Glutamatergic neuron (in vitro differentiated cells): Measurements from ENCODE around the gene RUFY4. TPM values are rescaled to one million over a fixed set of nuclear protein-coding genes. Genes with fewer than 3 reads are reported as not detected.
"Not testable (repeated sequence)": the region's sequence is repeated elsewhere in the genome, so short reads cannot be mapped to it uniquely, and the experiment has no call there.

Experiments
- DNase-seq: peaks from one replicate; pipeline ENCODE4 v3.0.0; 2022
- H3K27ac Mint-ChIP-seq: one replicate; pipeline ENCODE4 v1.8.0; 2020; ENCODE audit warnings: mild to moderate bottlenecking, mixed read lengths, inconsistent platforms; ENCODE audit not compliant: unreplicated experiment
- H3K27me3 Mint-ChIP-seq: one replicate; pipeline ENCODE4 v1.8.0; 2020; ENCODE audit warnings: mild to moderate bottlenecking, moderate library complexity, mixed read lengths, inconsistent platforms; ENCODE audit not compliant: unreplicated experiment
- H3K36me3 Mint-ChIP-seq: one replicate; pipeline ENCODE4 v1.8.0; 2020; ENCODE audit warnings: mild to moderate bottlenecking, mixed read lengths, inconsistent platforms; ENCODE audit not compliant: unreplicated experiment
- H3K4me1 Mint-ChIP-seq: one replicate; pipeline ENCODE4 v1.8.0; 2020; ENCODE audit warnings: mild to moderate bottlenecking, low read depth, mixed read lengths, inconsistent platforms; ENCODE audit not compliant: unreplicated experiment
- H3K4me3 Mint-ChIP-seq: one replicate; pipeline ENCODE4 v1.8.0; 2020; ENCODE audit warnings: mild to moderate bottlenecking, mixed read lengths, inconsistent platforms; ENCODE audit not compliant: unreplicated experiment
- H3K9me3 Mint-ChIP-seq: one replicate; pipeline ENCODE4 v1.8.0; 2020; ENCODE audit warnings: mild to moderate bottlenecking, moderate library complexity, mixed read lengths, inconsistent platforms; ENCODE audit not compliant: unreplicated experiment
- long read RNA-seq: library from polyadenylated mRNA; unstranded; transcript quantifications from one replicate; pipeline ENCODE4 v2.0.0, GENCODE V29; 2020; ENCODE audit not compliant: unreplicated experiment
- total RNA-seq: library from RNA; stranded (reverse); fragmentation: NEBNext Ultra II Directional; extraction: Animal tissue kit (Norgen Biotek cat#: 25700); gene quantifications from one replicate; pipeline ENCODE4 v1.2.1, GENCODE V29; 2021; ENCODE audit not compliant: unreplicated experiment
- TF ChIP-seq, protein P1 (sequence below): fragments of 200-600 bp; sonication (generic); IDR thresholded peaks from one replicate; pipeline ENCODE4 v1.5.0; 2021; ENCODE audit not compliant: partially characterized antibody, unreplicated experiment

RUFY4 gene, protein sequence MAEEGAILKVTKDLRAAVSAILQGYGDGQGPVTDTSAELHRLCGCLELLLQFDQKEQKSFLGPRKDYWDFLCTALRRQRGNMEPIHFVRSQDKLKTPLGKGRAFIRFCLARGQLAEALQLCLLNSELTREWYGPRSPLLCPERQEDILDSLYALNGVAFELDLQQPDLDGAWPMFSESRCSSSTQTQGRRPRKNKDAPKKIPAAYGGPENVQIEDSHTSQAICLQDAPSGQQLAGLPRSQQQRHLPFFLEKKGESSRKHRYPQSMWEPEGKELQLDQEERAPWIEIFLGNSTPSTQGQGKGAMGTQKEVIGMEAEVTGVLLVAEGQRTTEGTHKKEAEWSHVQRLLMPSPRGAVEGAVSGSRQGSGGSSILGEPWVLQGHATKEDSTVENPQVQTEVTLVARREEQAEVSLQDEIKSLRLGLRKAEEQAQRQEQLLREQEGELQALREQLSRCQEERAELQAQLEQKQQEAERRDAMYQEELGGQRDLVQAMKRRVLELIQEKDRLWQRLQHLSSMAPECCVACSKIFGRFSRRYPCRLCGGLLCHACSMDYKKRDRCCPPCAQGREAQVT
- total RNA-seq: not detected
- long read RNA-seq: 0 reads

DNA sequence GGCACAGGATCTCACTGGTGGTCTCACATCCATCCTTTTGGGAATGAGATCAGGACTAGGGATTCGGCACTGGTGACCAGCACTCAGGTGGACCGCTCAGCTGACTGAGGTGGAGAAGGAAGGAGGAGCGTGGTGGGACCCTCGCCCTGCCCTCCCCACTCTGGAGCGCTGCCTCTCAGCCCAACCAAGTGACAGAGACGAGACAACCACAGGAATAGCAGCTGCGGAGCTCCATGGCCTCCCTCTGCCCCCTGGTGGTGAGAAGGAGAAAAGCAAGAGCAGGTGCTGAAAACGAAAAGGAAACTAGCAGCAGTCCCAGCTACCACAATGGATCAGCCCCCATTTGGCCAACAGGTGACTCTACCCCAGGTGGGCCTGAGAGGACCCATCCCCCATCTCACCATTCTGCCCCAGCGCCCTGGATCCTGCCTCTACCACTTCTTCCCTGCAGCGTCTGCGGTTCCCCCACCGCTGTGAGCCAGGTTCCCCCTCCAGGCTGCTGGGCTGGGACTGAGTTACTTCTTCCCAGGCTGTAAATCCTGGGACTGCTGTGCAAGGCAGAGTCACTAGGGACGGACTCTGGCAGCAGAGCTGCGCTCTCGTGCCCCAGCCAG, at the start of gene RUFY4:
Gene RUFY4, plus strand, starts transcription at position 533 of the 614 bp plus-strand sequence. CDS start 1,353 bp downstream, outside the sequence.
- H3K36me3 Mint-ChIP-seq, H3K4me1 Mint-ChIP-seq, H3K4me3 Mint-ChIP-seq, H3K27ac Mint-ChIP-seq, H3K9me3 Mint-ChIP-seq: not testable (repeated sequence)
- peaks cover 14% of the 10 kb centered on the region for H3K27me3 Mint-ChIP-seq
- TF ChIP-seq, protein P1, sequence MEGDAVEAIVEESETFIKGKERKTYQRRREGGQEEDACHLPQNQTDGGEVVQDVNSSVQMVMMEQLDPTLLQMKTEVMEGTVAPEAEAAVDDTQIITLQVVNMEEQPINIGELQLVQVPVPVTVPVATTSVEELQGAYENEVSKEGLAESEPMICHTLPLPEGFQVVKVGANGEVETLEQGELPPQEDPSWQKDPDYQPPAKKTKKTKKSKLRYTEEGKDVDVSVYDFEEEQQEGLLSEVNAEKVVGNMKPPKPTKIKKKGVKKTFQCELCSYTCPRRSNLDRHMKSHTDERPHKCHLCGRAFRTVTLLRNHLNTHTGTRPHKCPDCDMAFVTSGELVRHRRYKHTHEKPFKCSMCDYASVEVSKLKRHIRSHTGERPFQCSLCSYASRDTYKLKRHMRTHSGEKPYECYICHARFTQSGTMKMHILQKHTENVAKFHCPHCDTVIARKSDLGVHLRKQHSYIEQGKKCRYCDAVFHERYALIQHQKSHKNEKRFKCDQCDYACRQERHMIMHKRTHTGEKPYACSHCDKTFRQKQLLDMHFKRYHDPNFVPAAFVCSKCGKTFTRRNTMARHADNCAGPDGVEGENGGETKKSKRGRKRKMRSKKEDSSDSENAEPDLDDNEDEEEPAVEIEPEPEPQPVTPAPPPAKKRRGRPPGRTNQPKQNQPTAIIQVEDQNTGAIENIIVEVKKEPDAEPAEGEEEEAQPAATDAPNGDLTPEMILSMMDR: peak; percentile 87
- DNase-seq: peak; percentile 73

DNA sequence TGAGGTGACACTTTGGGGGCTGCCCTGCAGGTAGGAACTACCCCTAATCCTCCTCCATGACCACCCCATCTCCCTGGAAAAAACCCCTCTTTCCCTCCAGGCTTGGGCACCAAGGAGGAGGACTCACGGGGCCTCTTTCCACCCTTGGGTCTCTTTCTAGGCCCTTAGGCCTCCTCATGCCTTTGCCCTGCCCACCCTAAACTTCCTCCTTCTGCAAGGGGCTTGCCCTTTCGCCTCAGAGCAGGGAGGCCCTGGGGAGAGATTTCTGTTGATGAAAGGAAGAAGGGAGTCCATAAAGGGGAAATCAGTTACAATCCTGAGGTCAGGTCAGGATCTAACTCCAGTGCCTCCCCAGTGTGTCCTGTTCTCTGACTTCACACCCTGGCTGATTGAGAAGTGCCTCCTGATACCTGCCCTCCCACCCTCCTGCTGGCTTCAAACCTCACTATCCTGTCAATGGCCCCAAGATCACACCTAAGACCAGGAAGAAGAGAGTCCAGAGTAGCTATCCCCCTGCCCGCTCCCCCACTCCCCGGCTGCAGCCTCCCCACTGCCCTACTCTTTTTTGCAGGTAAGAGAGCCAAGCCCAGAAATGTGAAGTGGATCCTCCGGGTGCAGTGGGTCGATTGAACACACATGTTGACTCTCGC, 49.5 kb upstream of the RUFY4 start:
- Mint-ChIP-seq H3K27me3 (peaks cover 16% of the 10 kb centered on the region), H3K4me1 (peaks cover 19% of the 10 kb centered on the region), H3K27ac (no peak overlapping the region), H3K36me3 (no peaks in the 10 kb centered on the region), H3K4me3 (no peak overlapping the region), H3K9me3 (peaks cover 3% of the 10 kb centered on the region)
- TF ChIP-seq, protein P1: no peak
- DNase-seq: peak; percentile 10

DNA sequence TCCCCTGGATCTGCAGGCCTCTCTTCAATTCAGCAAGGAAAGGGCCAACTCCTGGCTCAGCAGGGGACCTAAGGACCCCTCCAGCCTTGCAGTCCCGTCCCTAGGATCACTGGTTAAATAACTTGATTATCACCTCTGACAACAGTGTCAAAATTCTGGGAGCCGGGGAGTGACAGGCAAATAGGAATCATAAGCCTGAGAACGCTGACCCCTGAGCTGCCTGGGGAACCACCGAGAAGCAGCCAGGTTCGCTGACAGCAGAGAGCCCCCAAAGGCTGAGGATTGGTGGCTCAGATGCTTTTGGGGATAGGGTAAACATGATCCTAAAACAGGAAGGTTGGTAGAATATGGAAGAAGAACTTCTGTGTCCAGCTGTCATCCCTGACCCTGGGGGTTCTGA, 48.8 kb upstream of the RUFY4 start:
- peaks cover 3% of the 10 kb centered on the region for H3K9me3 Mint-ChIP-seq
- H3K27me3 Mint-ChIP-seq: peaks cover 16% of the 10 kb centered on the region
- no peak overlapping the region for H3K27ac Mint-ChIP-seq
- no peaks in the 10 kb centered on the region for H3K36me3 Mint-ChIP-seq
- TF ChIP-seq, protein P1: no peak
- peaks cover 19% of the 10 kb centered on the region for H3K4me1 Mint-ChIP-seq
- no peak overlapping the region for H3K4me3 Mint-ChIP-seq
- DNase-seq: peak; percentile 11

DNA sequence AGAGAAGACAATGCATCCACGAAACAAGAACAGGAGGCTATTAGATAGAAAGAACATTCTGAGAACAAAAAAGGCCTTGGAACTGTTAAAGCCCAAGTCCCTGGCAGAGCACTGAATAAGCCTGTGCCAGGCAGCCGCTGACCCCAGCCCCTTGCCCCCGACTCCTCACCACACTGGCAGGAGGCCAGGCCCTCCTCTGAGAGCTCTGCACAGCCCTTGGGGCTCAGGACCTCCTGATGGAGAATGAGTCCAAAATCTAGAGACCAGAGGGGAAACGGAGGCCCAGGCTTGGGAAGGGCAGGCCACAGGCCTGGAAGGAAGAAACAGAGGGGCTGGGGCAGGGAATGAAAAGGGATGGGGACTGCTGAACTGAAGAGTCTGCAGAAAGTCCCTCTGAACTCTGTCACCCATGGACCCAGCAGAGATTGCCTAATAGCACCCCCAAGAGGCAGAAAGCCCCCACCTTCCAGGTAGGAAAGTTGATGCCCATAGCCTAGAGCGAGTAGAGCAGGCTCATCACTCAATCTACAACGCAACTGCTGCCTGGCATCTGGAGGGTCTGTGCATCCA, 48.0 kb upstream of the RUFY4 start:
- Mint-ChIP-seq H3K4me1 (peaks cover 19% of the 10 kb centered on the region), H3K4me3 (no peak overlapping the region), H3K27me3 (peaks cover 18% of the 10 kb centered on the region), H3K9me3 (peaks cover 1% of the 10 kb centered on the region), H3K36me3 (no peaks in the 10 kb centered on the region), H3K27ac (no peak overlapping the region)
- TF ChIP-seq, protein P1: no peak
- DNase-seq: peak; percentile 12
